Measurements from ENCODE around the gene FLNC.

The FLNC gene

GRCh38 chr7:128841171-128841690, 11.0 kb downstream of the FLNC start:
- H3K4me3 ChIP-seq (replicated peaks in 1 of 2; ENCODE audit: low read depth in 2 of 2, low read length in 2 of 2) = no peak overlapping the region
- DNase-seq (ENCODE audit: low read depth in 2 of 2) = no peak
- no peak for TF ChIP-seq CTCF (IDR thresholded peaks at IDR 0.05; ENCODE audit: low read depth, low read length)

- no peak overlapping the region for H3K4me3 ChIP-seq (replicated peaks in 1 of 2; ENCODE audit: low read depth in 2 of 2, low read length in 2 of 2)
- peak; percentile 35 to 42 for DNase-seq (ENCODE audit: low read depth in 2 of 2)
- TF ChIP-seq CTCF (IDR thresholded peaks at IDR 0.05; ENCODE audit: low read depth, low read length) = peak; percentile 65
These were observed 11.9 kb downstream of the FLNC start for GRCh38 chr7:128841921-128842673.

- no peak overlapping the region for H3K4me3 ChIP-seq (replicated peaks in 1 of 2; ENCODE audit: low read depth in 2 of 2, low read length in 2 of 2)
- DNase-seq (ENCODE audit: low read depth in 2 of 2) = no peak
- TF ChIP-seq CTCF (IDR thresholded peaks at IDR 0.05; ENCODE audit: low read depth, low read length) = no peak
These were observed 12.8 kb downstream of the FLNC start for GRCh38 chr7:128842674-128843641.

GRCh38 chr7:128843938-128844621, 13.9 kb downstream of the FLNC start:
- no peak overlapping the region for H3K4me3 ChIP-seq (replicated peaks in 1 of 2; ENCODE audit: low read depth in 2 of 2, low read length in 2 of 2)
- no peak for TF ChIP-seq CTCF (IDR thresholded peaks at IDR 0.05; ENCODE audit: low read depth, low read length)
- no peak for DNase-seq (ENCODE audit: low read depth in 2 of 2)

GRCh38 chr7:128844777-128845311, 14.6 kb downstream of the FLNC start:
- no peak for DNase-seq (ENCODE audit: low read depth in 2 of 2)
- no peak for TF ChIP-seq CTCF (IDR thresholded peaks at IDR 0.05; ENCODE audit: low read depth, low read length)
- H3K4me3 ChIP-seq (replicated peaks in 1 of 2; ENCODE audit: low read depth in 2 of 2, low read length in 2 of 2) = no peak overlapping the region

GRCh38 chr7:128845475-128845874, 15.3 kb downstream of the FLNC start:
- H3K4me3 ChIP-seq (replicated peaks in 1 of 2; ENCODE audit: low read depth in 2 of 2, low read length in 2 of 2) = no peak overlapping the region
- no peak for DNase-seq (ENCODE audit: low read depth in 2 of 2)
- no peak for TF ChIP-seq CTCF (IDR thresholded peaks at IDR 0.05; ENCODE audit: low read depth, low read length)
